K562 (cell line): ENCODE results near the gene CLDN10. TPM values are rescaled to one million over a fixed set of nuclear protein-coding genes. Genes with fewer than 3 reads are reported as not detected.

ENCODE experiments used
- ATAC-seq: fragments of 200-7000 bp; cut with Tn5 transposase; 3 replicates; pipeline ENCODE4 v1.9.1; 2020; ENCODE audit warnings: moderate library complexity
- BruUV-seq: library from RNA; stranded (reverse); fragments of 400-500 nt; replicated peaks from 2 replicates; lab custom pipeline; 2021; lab: Mats Ljungman, UMichigan
- CTCF ChIA-PET: fragments of 300-600 bp; formaldehyde crosslinking; extraction: SDS; loops from one replicate; lab custom pipeline; 2021; ENCODE audit warnings: low intra/inter-chr PET ratio; lab: Yijun Ruan, JAX
- POLR2A ChIA-PET: fragments of 300-600, 350-650 bp; sonication (Branson Sonifier 250); formaldehyde crosslinking; extraction: SDS; loops from one replicate; lab custom pipeline; 2021; ENCODE audit warnings: antibody characterized with exemption, inconsistent platforms; lab: Yijun Ruan, JAX
- DNase-seq, 4 experiments: peaks; one replicate each; pipeline versions ENCODE4 v3.0.0 to v3.0.0-alpha.2; 2011 to 2018; ENCODE audit warnings: low spot score in 3 of 4, mixed read lengths in 3 of 4; ENCODE audit errors: extremely low read depth in 1 of 4
- FAIRE-seq: peaks from 2 replicates; lab custom pipeline; 2011; peaks lifted over from hg19 to GRCh38; lab: Jason Lieb, UNC
- H2AFZ ChIP-seq: 2 replicates; pipeline ENCODE4 v1.6.0; 2011; ENCODE audit warnings: low read depth, low read length, control low read depth, inconsistent platforms
- H3K27ac ChIP-seq: fragments of 200-600 bp; 3 replicates; pipeline ENCODE4 v1.8.0; 2011; ENCODE audit warnings: low read depth, mild to moderate bottlenecking, control low read depth, inconsistent platforms, low read length, moderate library complexity, mixed read lengths; ENCODE audit errors: extremely low read depth
- H3K27me3 ChIP-seq, 2 experiments: fragments of 300-600 bp in 1 of 2; 2 replicates in 1 of 2; 3 replicates in 1 of 2; pipeline versions ENCODE4 v1.6.0 to v1.8.0; 2011; ENCODE audit warnings: inconsistent platforms in 2 of 2, low read length in 2 of 2, mild to moderate bottlenecking in 1 of 2, mixed read lengths in 1 of 2, moderate library complexity in 1 of 2; ENCODE audit not compliant: control insufficient read depth in 2 of 2, insufficient read depth in 2 of 2
- H3K36me3 ChIP-seq: fragments of 300-600 bp; 3 replicates; pipeline ENCODE4 v1.8.0; 2011; ENCODE audit warnings: mild to moderate bottlenecking, low read length, inconsistent platforms; ENCODE audit not compliant: control insufficient read depth, insufficient read depth
- H3K4me1 ChIP-seq, 2 experiments: fragments of 200-600 bp in 1 of 2; replicated peaks in 1 of 2; 2 replicates in 1 of 2; 3 replicates in 1 of 2; pipeline versions ENCODE4 v1.5.1 to v1.8.0; 2011; ENCODE audit warnings: inconsistent platforms in 2 of 2, low read length in 2 of 2, mild to moderate bottlenecking in 1 of 2, mixed read lengths in 1 of 2, moderate library complexity in 1 of 2; ENCODE audit not compliant: control insufficient read depth in 2 of 2, insufficient read depth in 2 of 2
- H3K4me2 ChIP-seq: 2 replicates; pipeline ENCODE4 v1.6.1; 2011; ENCODE audit warnings: low read length, control low read depth, inconsistent platforms, mixed read lengths; ENCODE audit not compliant: insufficient read depth
- H3K4me3 ChIP-seq: fragments of 200-600 bp; sonication (generic), shearing (Covaris generic); 2 replicates; pipeline ENCODE4 v1.5.1; 2016; ENCODE audit warnings: control low read depth, inconsistent platforms
- H3K79me2 ChIP-seq: fragments of 200-600 bp; 3 replicates; pipeline ENCODE4 v1.8.0; 2011; ENCODE audit warnings: low read length, inconsistent platforms; ENCODE audit not compliant: control insufficient read depth, insufficient read depth
- H3K9ac ChIP-seq, 2 experiments: 2 replicates each; pipeline versions ENCODE4 v1.6.0 to v1.6.1; 2011; ENCODE audit warnings: low read depth in 2 of 2, low read length in 2 of 2, control low read depth in 1 of 2, inconsistent platforms in 1 of 2, mild to moderate bottlenecking in 1 of 2, mixed read lengths in 1 of 2; ENCODE audit not compliant: insufficient read depth in 1 of 2
- H3K9me1 ChIP-seq: one replicate; pipeline ENCODE4 v1.6.0; 2011; ENCODE audit warnings: inconsistent platforms, mild to moderate bottlenecking, low read length, moderate library complexity; ENCODE audit not compliant: control insufficient read depth, insufficient read depth
- H3K9me3 ChIP-seq: replicated peaks from 2 replicates; pipeline ENCODE4 v1.5.1; 2011; ENCODE audit warnings: low read depth, low read length, inconsistent platforms; ENCODE audit not compliant: control insufficient read depth, insufficient read depth
- H4K20me1 ChIP-seq: replicated peaks from 2 replicates; pipeline ENCODE4 v1.6.1; 2011; ENCODE audit warnings: low read length, inconsistent platforms, mixed read lengths; ENCODE audit not compliant: control insufficient read depth, insufficient read depth
- CHD1 ChIP-seq: fragments of 200-600 bp; sonication (generic); IDR thresholded peaks from one replicate; pipeline ENCODE4 v1.6.1; 2012; ENCODE audit warnings: mild to moderate bottlenecking, moderate library complexity, low read length, inconsistent platforms
- ETV5 ChIP-seq: sonication (generic); formaldehyde crosslinking; IDR thresholded peaks from 2 replicates; pipeline ENCODE4 v1.4.0; 2020; ENCODE audit warnings: low read depth, mild to moderate bottlenecking, missing genetic modification reagents
- HMGN3 ChIP-seq: IDR thresholded peaks from 2 replicates; pipeline ENCODE4 v1.6.1; 2011; ENCODE audit warnings: borderline replicate concordance, low read depth, mild to moderate bottlenecking, mixed read lengths, low read length; ENCODE audit not compliant: insufficient read length; ENCODE audit errors: extremely low read depth
- NFE2L1 ChIP-seq: fragments of 450-650 bp; IDR thresholded peaks from 2 replicates; pipeline ENCODE4 v1.6.1; 2016; ENCODE audit warnings: missing genetic modification characterization, low read depth, mild to moderate bottlenecking, missing compliant biosample characterization, moderate library complexity, borderline replicate concordance
- NR2C1 ChIP-seq, 2 experiments: fragments of 450-650 bp; IDR thresholded peaks; 2 replicates each; pipeline ENCODE4 v1.6.1; 2017; ENCODE audit warnings: mild to moderate bottlenecking in 2 of 2, antibody characterized with exemption in 1 of 2, inconsistent platforms in 1 of 2, missing compliant biosample characterization in 1 of 2, missing genetic modification characterization in 1 of 2
- PHB ChIP-seq: fragments of 250-450 bp; sonication (Bioruptor Pico); IDR thresholded peaks from 2 replicates; pipeline ENCODE4 v1.5.0; 2021
- RNF2 ChIP-seq: sonication (generic); IDR thresholded peaks from 2 replicates; pipeline ENCODE4 v1.6.1; 2016
- SMARCE1 ChIP-seq: fragments of 450-650 bp; IDR thresholded peaks from 2 replicates; pipeline ENCODE4 v1.7.1; 2016; ENCODE audit warnings: mild to moderate bottlenecking
- SRSF7 ChIP-seq: fragments of 200-400 bp; formaldehyde crosslinking; optimal IDR thresholded peaks from 2 replicates; pipeline ENCODE3; 2017; ENCODE audit warnings: mild to moderate bottlenecking, low read depth, low read length
- XRCC3 ChIP-seq: fragments of 450-650 bp; IDR thresholded peaks from 2 replicates; pipeline ENCODE4 v1.6.1; 2017; ENCODE audit warnings: mild to moderate bottlenecking, moderate library complexity
- ZNF121 ChIP-seq: sonication (generic); formaldehyde crosslinking; conservative IDR thresholded peaks from 2 replicates; pipeline ENCODE4 v1.8.0; 2022; ENCODE audit warnings: missing genetic modification reagents
- ZNF239 ChIP-seq: fragments of 250-450 bp; sonication (Bioruptor Pico); IDR thresholded peaks from 2 replicates; pipeline ENCODE4 v1.4.0; 2020; ENCODE audit warnings: mild to moderate bottlenecking
- WGBS: fragments of 100-300 bp; shearing (Covaris generic); methylation state at CpG from one replicate; pipeline ENCODE4 v1.1.6; 2016; ENCODE audit warnings: low coverage, mixed read lengths; ENCODE audit not compliant: insufficient coverage; ENCODE audit errors: missing lambda C conversion rate; 5-methylcytosine and 5-hydroxymethylcytosine counted together
- in situ Hi-C: fragments of 300-500 bp; cut with MboI; formaldehyde crosslinking; loops from 4 replicates; pipeline ENCODE4 v1.15.0; 2018; ENCODE audit warnings: inconsistent platforms, mixed read lengths
- intact Hi-C: fragments of 100-400 bp; cut with micrococcal nuclease; formaldehyde crosslinking; loops from 2 replicates; pipeline ENCODE4 v1.14.2; 2022
- polyA plus RNA-seq, 8 experiments: library from polyadenylated mRNA; depleted of rRNA in 4 of 8; stranded (reverse) in 5 of 8; unstranded in 3 of 8; fragments of >200 nt; fragmentation: Nextera tagmentation in 2 of 8; fragmentation: Illumina TruSeq in 1 of 8; extraction: Ambion mirVana in 2 of 8; extraction: Trizol in 1 of 8; gene quantifications; 2 replicates each; pipeline versions ENCODE4 v1.2.1 to v1.2.3, GENCODE V29; 2011 to 2014; ENCODE audit warnings: inconsistent platforms in 1 of 8, missing spikeins in 1 of 8
- total RNA-seq, 7 experiments: library from RNA; depleted of rRNA in 6 of 7; stranded (reverse); fragments of >200 nt in 6 of 7; fragmentation: Illumina TruSeq in 2 of 7; extraction: Trizol in 2 of 7; gene quantifications; 2 replicates each; pipeline versions ENCODE4 v1.2.1 to v1.2.3, GENCODE V29; 2011 to 2021; ENCODE audit warnings: low replicate concordance in 1 of 7
- TF ChIP-seq, protein P1 (sequence below): IDR thresholded peaks from 3 replicates; pipeline ENCODE4 v1.6.1; 2011; ENCODE audit warnings: borderline replicate concordance, mild to moderate bottlenecking, moderate library complexity; ENCODE audit not compliant: insufficient read length; ENCODE audit errors: extremely low read depth

CLDN10 gene
- total and polyA plus RNA-seq, 9 of the 15 experiments (the other 6 are each of a cell fraction or from before 2014, with no cell fraction given): not detected

DNA sequence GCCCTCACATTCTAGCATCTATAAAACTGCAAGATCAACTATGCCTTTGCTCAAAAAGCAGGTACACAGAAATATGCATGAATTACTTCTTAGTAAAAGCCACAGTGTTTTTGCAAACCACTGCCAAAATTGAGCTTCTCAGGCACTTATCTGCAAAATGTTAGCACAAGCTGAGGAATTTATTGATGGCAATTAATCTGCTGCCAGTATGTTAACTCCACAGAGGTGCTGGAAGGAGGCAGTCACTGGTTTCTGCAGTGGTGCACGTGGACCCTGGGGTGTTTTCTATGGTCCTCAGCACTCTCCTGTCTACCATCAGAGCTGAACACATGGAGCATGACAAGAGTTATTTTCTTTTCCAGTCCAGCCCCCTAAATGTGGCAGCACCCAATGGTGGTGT, 44.2 kb downstream of the CLDN10 start:
- Histone ChIP-seq H3K27me3 (no peaks in the 10 kb centered on the region), H3K9me3 (no peaks in the 10 kb centered on the region), H3K79me2 (no peaks in the 10 kb centered on the region), H2AFZ (no peak overlapping the region), H3K4me2 (no peak overlapping the region), H3K4me3 (no peak overlapping the region), H3K36me3 (no peaks in the 10 kb centered on the region), H3K27ac (no peak overlapping the region), H4K20me1 (no peaks in the 10 kb centered on the region), H3K4me1 (no peaks in the 10 kb centered on the region), H3K9me1 (no peaks in the 10 kb centered on the region), H3K9ac (no peak overlapping the region)
- DNase-seq: no peak
- WGBS: 0% methylated on average over 1 of the region's 1 CpG
- FAIRE-seq: no peak
- no peak for ATAC-seq
- POLR2A ChIA-PET: no interaction called here
- BruUV-seq: no TSS peak
- CTCF ChIA-PET: no interaction called here
- in situ Hi-C loops: no loop called here
- TF ChIP-seq PHB (CRISPR knock-in tag): no peak
- intact Hi-C loops: no loop called here

DNA sequence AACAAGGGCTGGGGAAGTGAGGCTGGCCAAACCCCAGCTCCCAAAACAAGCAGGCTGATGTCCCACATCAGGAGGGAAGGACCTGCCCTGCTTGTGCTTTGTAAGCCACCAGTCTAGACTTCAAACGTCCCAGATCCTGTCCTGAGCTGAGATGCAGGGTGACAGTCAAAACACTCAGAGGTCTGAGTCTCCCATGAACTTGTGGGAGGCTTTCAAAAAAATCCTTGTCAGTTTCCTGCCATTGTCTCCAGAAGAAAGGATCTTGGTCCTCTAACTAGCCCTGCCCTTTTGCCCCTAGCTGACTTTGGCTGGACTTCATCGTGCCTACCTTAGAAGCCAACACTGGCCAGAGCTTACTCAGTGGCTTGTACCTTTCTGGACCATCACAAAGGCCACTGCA, 48.7 kb downstream of the CLDN10 start:
- in situ Hi-C loops (no loop called here), intact Hi-C loops (no loop called here)
- Histone ChIP-seq H2AFZ (no peak overlapping the region), H3K27me3 (peaks cover 0 to 14% of the 10 kb centered on the region in 2 experiments; a peak in 1 of 5 replicates), H3K4me3 (no peak overlapping the region), H3K9me3 (no peaks in the 10 kb centered on the region), H3K27ac (no peak overlapping the region), H4K20me1 (no peaks in the 10 kb centered on the region), H3K36me3 (no peaks in the 10 kb centered on the region), H3K9me1 (no peaks in the 10 kb centered on the region), H3K4me1 (no peaks in the 10 kb centered on the region), H3K4me2 (no peak overlapping the region), H3K9ac (no peak overlapping the region), H3K79me2 (no peaks in the 10 kb centered on the region)
- ATAC-seq (no peak), DNase-seq (no peak), FAIRE-seq (no peak)
- WGBS: 0% methylated on average over 2 of the region's 2 CpGs
- BruUV-seq: no TSS peak
- ChIA-PET POLR2A (interaction anchor here (1.0 to 1.3 kb wide), 2 partner anchors 9 to 10 kb away, joined by 4 read pairs; no protein-coding TSS in a partner anchor), CTCF (no interaction called here)
- TF ChIP-seq, protein P1, sequence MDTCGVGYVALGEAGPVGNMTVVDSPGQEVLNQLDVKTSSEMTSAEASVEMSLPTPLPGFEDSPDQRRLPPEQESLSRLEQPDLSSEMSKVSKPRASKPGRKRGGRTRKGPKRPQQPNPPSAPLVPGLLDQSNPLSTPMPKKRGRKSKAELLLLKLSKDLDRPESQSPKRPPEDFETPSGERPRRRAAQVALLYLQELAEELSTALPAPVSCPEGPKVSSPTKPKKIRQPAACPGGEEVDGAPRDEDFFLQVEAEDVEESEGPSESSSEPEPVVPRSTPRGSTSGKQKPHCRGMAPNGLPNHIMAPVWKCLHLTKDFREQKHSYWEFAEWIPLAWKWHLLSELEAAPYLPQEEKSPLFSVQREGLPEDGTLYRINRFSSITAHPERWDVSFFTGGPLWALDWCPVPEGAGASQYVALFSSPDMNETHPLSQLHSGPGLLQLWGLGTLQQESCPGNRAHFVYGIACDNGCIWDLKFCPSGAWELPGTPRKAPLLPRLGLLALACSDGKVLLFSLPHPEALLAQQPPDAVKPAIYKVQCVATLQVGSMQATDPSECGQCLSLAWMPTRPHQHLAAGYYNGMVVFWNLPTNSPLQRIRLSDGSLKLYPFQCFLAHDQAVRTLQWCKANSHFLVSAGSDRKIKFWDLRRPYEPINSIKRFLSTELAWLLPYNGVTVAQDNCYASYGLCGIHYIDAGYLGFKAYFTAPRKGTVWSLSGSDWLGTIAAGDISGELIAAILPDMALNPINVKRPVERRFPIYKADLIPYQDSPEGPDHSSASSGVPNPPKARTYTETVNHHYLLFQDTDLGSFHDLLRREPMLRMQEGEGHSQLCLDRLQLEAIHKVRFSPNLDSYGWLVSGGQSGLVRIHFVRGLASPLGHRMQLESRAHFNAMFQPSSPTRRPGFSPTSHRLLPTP: no peak
- TF ChIP-seq ZNF121 (CRISPR knock-in tag) (no peak), CHD1 (no peak), XRCC3 (no peak), HMGN3 (no peak), SRSF7 (no peak), NR2C1 (IDR thresholded peaks at IDR 0.05) (no peak), NR2C1 (tag; IDR thresholded peaks at IDR 0.05) (no peak), RNF2 (no peak), ETV5 (CRISPR knock-in tag) (no peak), ZNF239 (CRISPR knock-in tag) (no peak), NFE2L1 (no peak), SMARCE1 (no peak)
